ENCODE data around the gene ZBTB40.

The ZBTB40 gene

GRCh38 chr1:22535399-22535798, 83.7 kb downstream of the ZBTB40 start:
- no peak for DNase-seq

- no peak for DNase-seq
Measured at GRCh38 chr1:22536506-22536905, 84.9 kb downstream of the ZBTB40 start.

- no peak for DNase-seq
Measured at GRCh38 chr1:22537441-22538139, 85.9 kb downstream of the ZBTB40 start.

- no peak for DNase-seq
Measured at GRCh38 chr1:22539510-22540118, 88.0 kb downstream of the ZBTB40 start.

GRCh38 chr1:22540337-22540736, 88.7 kb downstream of the ZBTB40 start:
- DNase-seq: no peak

GRCh38 chr1:22542886-22543285, 91.2 kb downstream of the ZBTB40 start:
- no peak for DNase-seq

DNA sequence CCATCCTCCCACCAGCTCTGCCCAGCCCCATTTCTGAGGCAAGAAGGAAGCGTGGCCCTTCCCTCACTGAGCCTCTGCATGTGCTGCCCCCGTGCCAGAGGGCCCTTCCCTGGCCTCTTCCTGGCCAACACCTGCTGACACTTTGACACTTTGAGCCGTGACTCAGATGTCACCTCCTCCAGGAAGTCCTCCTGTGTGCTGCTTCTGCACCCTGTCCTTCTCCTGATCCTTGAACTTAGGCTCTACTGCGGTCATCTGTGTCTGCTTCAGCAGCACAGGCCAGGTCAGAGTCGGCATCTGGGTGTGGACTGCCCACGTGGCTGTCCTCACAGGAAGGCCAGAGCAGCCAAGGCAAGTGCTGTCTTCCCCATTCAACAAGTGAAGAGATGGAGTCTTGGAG, 92.0 kb downstream of the ZBTB40 start:
- DNase-seq: no peak

DNA sequence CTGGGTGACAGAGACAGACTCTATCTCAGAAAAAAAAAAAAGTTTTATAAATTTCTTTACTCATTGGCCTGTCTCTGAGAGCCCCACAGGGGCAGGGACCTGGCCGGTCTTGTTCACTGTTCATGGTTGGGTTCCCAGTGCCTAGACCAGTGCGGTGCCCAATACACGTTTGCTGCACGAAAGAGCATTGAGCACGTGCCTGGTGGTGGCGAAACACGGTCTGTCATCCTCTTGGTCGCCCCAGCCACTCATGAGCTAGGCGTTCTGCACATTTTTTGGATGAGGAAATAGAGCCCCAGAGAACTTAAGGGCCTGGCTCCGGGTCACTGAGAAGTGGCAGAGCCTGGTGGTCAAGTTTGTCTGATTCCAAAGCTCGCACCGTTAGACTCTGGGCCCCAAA, 93.0 kb downstream of the ZBTB40 start:
- DNase-seq: no peak

DNA sequence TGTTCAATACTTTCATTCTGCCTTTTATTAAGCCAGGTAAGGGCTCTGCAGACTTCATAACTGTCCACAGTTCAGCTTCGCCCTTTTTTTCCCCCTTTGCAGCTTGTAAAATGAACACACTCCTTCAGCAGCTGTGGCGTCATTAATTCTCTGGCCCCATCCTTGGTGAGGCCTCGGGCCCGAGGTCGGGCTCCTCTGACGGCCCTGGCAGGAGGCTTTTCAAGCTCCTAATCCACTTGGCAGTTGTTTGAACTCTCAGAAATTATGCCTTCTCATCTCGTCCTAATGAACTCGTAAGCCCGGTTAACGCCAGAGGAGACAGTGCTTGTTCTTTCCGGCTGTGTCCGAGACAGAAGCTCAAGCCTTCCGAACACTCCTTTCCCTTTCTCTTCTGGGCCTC, 93.5 kb downstream of the ZBTB40 start:
- DNase-seq: no peak

- no peak for DNase-seq
Measured at GRCh38 chr1:22547186-22547817, 95.7 kb downstream of the ZBTB40 start.

DNA sequence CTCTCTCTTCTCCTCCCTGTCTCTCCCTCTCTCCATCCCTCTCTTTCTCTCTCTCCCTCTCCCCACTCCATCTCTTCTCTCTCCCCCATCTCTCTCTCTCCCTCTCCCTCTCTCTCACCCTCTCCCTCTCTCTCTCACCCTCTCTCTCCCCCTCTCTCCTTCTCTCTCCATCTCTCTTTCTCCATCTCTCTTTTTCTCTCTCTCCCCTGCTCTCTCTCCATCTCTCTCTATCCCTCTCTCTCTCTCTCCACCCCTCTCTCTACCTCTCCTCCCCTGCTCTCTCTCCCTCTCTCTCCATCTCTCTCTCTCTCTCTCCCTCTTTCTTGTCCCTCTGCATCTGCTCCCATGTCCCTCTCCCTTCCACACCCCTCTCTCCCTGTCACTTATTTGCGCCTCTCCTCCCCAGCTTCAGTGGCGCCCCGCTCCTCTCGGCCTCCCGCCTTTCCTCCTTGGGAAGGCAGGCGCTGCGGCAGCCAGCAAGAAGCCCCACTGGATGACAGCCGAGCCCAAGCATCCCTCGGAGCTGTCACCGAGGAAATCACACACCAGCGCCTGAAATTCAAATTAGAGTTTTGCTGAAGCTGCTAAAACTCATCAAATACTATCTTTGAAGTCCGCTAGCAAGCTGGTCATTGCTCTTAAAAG, 96.3 kb downstream of the ZBTB40 start:
- no peak for DNase-seq

- no peak for DNase-seq
Measured at GRCh38 chr1:22550021-22550420, 98.4 kb downstream of the ZBTB40 start.

- no peak for DNase-seq
Measured at GRCh38 chr1:22551591-22551990, 99.9 kb downstream of the ZBTB40 start.

- DNase-seq: no peak
Measured at GRCh38 chr1:22552021-22552420, 100.4 kb downstream of the ZBTB40 start.

DNA sequence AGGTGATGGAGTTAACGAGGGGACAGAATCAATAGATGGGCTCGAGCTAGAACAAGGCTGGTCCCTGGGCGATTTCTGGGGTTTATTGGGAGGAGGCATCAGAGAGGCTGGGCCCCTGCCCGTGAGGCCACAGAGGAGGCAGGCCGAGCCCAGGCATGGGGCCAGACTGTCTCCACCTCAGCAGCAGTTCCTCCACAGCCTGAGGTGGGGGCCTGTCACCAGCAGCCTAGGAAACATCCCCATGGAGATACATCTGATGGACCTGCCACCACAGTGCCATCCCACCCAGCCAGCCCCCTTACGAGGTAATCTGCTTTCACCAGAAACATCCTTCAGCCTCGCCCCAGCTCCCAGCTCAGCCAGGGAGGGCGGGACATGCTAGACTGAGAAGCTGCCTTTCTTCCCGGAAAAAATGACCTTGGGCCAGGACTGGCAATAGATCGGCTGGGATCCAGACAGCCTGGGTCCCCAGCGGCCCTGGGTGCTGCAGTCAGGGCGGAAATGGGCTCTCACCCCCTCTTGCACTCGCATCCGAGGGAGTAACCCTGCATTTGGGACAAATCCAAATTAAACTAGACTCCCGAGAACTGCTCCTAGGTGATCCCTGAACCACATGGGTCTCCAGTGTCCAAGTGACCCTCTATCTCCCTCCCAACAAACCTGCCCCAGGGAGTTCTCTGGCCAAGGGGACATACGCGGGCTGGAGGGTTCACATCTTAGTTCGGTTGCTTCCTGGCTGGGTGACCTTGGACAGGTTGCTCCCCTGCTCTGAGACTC, 101.6 kb downstream of the ZBTB40 start:
- no peak for DNase-seq

GRCh38 chr1:22553991-22554522, 102.4 kb downstream of the ZBTB40 start:
- DNase-seq: no peak

- no peak for DNase-seq
Measured at GRCh38 chr1:22555371-22555656, 103.7 kb downstream of the ZBTB40 start.

- DNase-seq: no peak
Measured at GRCh38 chr1:22556391-22557104, 104.9 kb downstream of the ZBTB40 start.

- no peak for DNase-seq
Measured at GRCh38 chr1:22557341-22557950, 105.8 kb downstream of the ZBTB40 start.

- DNase-seq: no peak
Measured at GRCh38 chr1:22562584-22563583, 111.2 kb downstream of the ZBTB40 start, which contains the start of gene EPHA8. EPHA8 (plus strand) TSS chr1:22563489; CDS start chr1:22563636, 147 bp downstream.
